CD4-positive, alpha-beta T cell treated with Interleukin-21 for 1 hour (primary cell): ENCODE measurements around the gene FAM120AOS.
"Not testable (repeated sequence)": the region's sequence is repeated elsewhere in the genome, so short reads cannot be mapped to it uniquely, and the experiment has no call there.

ENCODE experiments used
- DNase-seq: peaks from one replicate; pipeline ENCODE4 v3.0.0-alpha.2; 2020

The FAM120AOS gene

GRCh38 chr9:93466416-93467061 is 13.2 kb upstream of the FAM120AOS start:
- DNase-seq = no peak

GRCh38 chr9:93465855-93466254 is 12.5 kb upstream of the FAM120AOS start:
- no peak for DNase-seq

- DNase-seq = no peak
Observed at GRCh38 chr9:93464876-93465275, 11.5 kb upstream of the FAM120AOS start.

GRCh38 chr9:93464395-93464794 is 11.0 kb upstream of the FAM120AOS start:
- DNase-seq = no peak

- no peak for DNase-seq
Observed at GRCh38 chr9:93463638-93464248, 10.4 kb upstream of the FAM120AOS start.

GRCh38 chr9:93461821-93462220 is 8.4 kb upstream of the FAM120AOS start:
- DNase-seq = no peak

- DNase-seq = no peak
Observed at GRCh38 chr9:93461414-93461743, 8.0 kb upstream of the FAM120AOS start.

GRCh38 chr9:93460689-93461413 is 7.5 kb upstream of the FAM120AOS start:
- no peak for DNase-seq

GRCh38 chr9:93459432-93459847 is 6.1 kb upstream of the FAM120AOS start:
- no peak for DNase-seq

GRCh38 chr9:93458712-93459111 is 5.3 kb upstream of the FAM120AOS start:
- no peak for DNase-seq

- no peak for DNase-seq
Observed at GRCh38 chr9:93457006-93457405, 3.6 kb upstream of the FAM120AOS start.

GRCh38 chr9:93456504-93456903 is 3.1 kb upstream of the FAM120AOS start:
- peak; percentile 33 for DNase-seq

GRCh38 chr9:93456022-93456421 is 2.6 kb upstream of the FAM120AOS start:
- DNase-seq = no peak

GRCh38 chr9:93452710-93453046 is 703 bp downstream of the FAM120AOS start:
- no peak for DNase-seq

- peak; percentile 32 for DNase-seq
Observed at GRCh38 chr9:93451849-93452709, 1.3 kb downstream of the FAM120AOS start.

GRCh38 chr9:93450945-93451815 is 2.2 kb downstream of the FAM120AOS start, which contains the start of gene FAM120A:
Gene FAM120A (plus strand): TSS chr9:93451685. CDS start chr9:93451916, 231 bp downstream.
- DNase-seq = peak; percentile 83

GRCh38 chr9:93447655-93448054 is 5.7 kb downstream of the FAM120AOS start:
- no peak for DNase-seq

- DNase-seq = no peak
Observed at GRCh38 chr9:93446073-93446472, 7.3 kb downstream of the FAM120AOS start.

GRCh38 chr9:93440896-93441580 is 12.3 kb downstream of the FAM120AOS start:
- DNase-seq = no peak

GRCh38 chr9:93439301-93439700 is 14.1 kb downstream of the FAM120AOS start:
- not testable (repeated sequence) for DNase-seq

- no peak for DNase-seq
Observed at GRCh38 chr9:93437996-93438395, 15.4 kb downstream of the FAM120AOS start.
